SK-N-SH treated with all-trans-retinoic acid at 6 μM for 48 hours (cell line): ENCODE results near the gene RALGPS1.

Experiments used
- ATAC-seq: fragments of 200-7000 bp; cut with Tn5 transposase; 3 replicates; pipeline ENCODE4 v1.9.1; 2020; ENCODE audit warnings: mild to moderate bottlenecking, moderate library complexity
- ARNTL ChIP-seq: fragments of 450-650 bp; formaldehyde crosslinking; IDR thresholded peaks from 2 replicates; pipeline ENCODE4 v1.5.0; 2020; ENCODE audit warnings: low read depth, mild to moderate bottlenecking, moderate library complexity, borderline replicate concordance
- BACH2 ChIP-seq: fragments of 250-450 bp; sonication (Bioruptor Pico); IDR thresholded peaks from 2 replicates; pipeline ENCODE4 v1.9.0; 2021; ENCODE audit warnings: mild to moderate bottlenecking, borderline replicate concordance
- ESRRG ChIP-seq: fragments of 250-450 bp; sonication (Bioruptor Pico); IDR thresholded peaks from 2 replicates; pipeline ENCODE4 v1.6.1; 2021; ENCODE audit warnings: mild to moderate bottlenecking
- GLIS3 ChIP-seq: fragments of 250-450 bp; sonication (Bioruptor Pico); IDR thresholded peaks from 2 replicates; pipeline ENCODE4 v1.5.0; 2020; ENCODE audit warnings: mild to moderate bottlenecking, moderate library complexity
- ISL1 ChIP-seq: fragments of 250-450 bp; sonication (Bioruptor Pico); IDR thresholded peaks from 2 replicates; pipeline ENCODE4 v2.1.2; 2022; ENCODE audit warnings: mild to moderate bottlenecking, moderate library complexity
- PPARA ChIP-seq: fragments of 250-450 bp; sonication (Bioruptor Pico); IDR thresholded peaks from 2 replicates; pipeline ENCODE4 v1.5.0; 2020; ENCODE audit warnings: mild to moderate bottlenecking, borderline replicate concordance
- RARB ChIP-seq: fragments of 250-450 bp; sonication (Bioruptor Pico); IDR thresholded peaks from 2 replicates; pipeline ENCODE4 v1.8.0; 2021; ENCODE audit warnings: mild to moderate bottlenecking, moderate library complexity
- SNAI2 ChIP-seq: fragments of 250-450 bp; sonication (Bioruptor Pico); IDR thresholded peaks from 2 replicates; pipeline ENCODE4 v1.5.0; 2020; ENCODE audit warnings: mild to moderate bottlenecking, moderate library complexity
- TCF4 ChIP-seq: fragments of 250-450 bp; sonication (Bioruptor Pico); IDR thresholded peaks from 2 replicates; pipeline ENCODE4 v1.8.0; 2021; ENCODE audit warnings: mild to moderate bottlenecking, moderate library complexity, borderline replicate concordance
- ZC3H10 ChIP-seq: fragments of 250-450 bp; sonication (Bioruptor Pico); IDR thresholded peaks from 2 replicates; pipeline ENCODE4 v1.5.1; 2021; ENCODE audit warnings: mild to moderate bottlenecking, moderate library complexity
- ZFP30 ChIP-seq: fragments of 450-650 bp; formaldehyde crosslinking; IDR thresholded peaks from 2 replicates; pipeline ENCODE4 v1.5.0; 2022; ENCODE audit warnings: mild to moderate bottlenecking, moderate library complexity
- ZNF565 ChIP-seq: fragments of 450-650 bp; formaldehyde crosslinking; conservative IDR thresholded peaks from 2 replicates; pipeline ENCODE4 v1.5.0; 2020; ENCODE audit warnings: low read depth, mild to moderate bottlenecking, moderate library complexity
- ZNF70 ChIP-seq: fragments of 450-650 bp; formaldehyde crosslinking; IDR thresholded peaks from 2 replicates; pipeline ENCODE4 v1.5.0; 2020; ENCODE audit warnings: mild to moderate bottlenecking, moderate library complexity
- ZNF8 ChIP-seq: fragments of 450-650 bp; formaldehyde crosslinking; IDR thresholded peaks from 2 replicates; pipeline ENCODE4 v1.5.0; 2020; ENCODE audit warnings: mild to moderate bottlenecking, moderate library complexity
- TF ChIP-seq, protein P1 (sequence below): fragments of 250-450 bp; sonication (Bioruptor Pico); IDR thresholded peaks from 2 replicates; pipeline ENCODE4 v1.8.0; 2020; ENCODE audit warnings: mild to moderate bottlenecking, moderate library complexity, borderline replicate concordance
- TF ChIP-seq, protein P2 (sequence below): fragments of 250-450 bp; sonication (Bioruptor Pico); IDR thresholded peaks from 2 replicates; pipeline ENCODE4 v1.5.0; 2020; ENCODE audit warnings: mild to moderate bottlenecking, moderate library complexity
- TF ChIP-seq, protein P3 (sequence below): fragments of 250-450 bp; sonication (Bioruptor Pico); IDR thresholded peaks from 2 replicates; pipeline ENCODE4 v1.5.1; 2021; ENCODE audit warnings: mild to moderate bottlenecking, moderate library complexity

Gene RALGPS1

DNA sequence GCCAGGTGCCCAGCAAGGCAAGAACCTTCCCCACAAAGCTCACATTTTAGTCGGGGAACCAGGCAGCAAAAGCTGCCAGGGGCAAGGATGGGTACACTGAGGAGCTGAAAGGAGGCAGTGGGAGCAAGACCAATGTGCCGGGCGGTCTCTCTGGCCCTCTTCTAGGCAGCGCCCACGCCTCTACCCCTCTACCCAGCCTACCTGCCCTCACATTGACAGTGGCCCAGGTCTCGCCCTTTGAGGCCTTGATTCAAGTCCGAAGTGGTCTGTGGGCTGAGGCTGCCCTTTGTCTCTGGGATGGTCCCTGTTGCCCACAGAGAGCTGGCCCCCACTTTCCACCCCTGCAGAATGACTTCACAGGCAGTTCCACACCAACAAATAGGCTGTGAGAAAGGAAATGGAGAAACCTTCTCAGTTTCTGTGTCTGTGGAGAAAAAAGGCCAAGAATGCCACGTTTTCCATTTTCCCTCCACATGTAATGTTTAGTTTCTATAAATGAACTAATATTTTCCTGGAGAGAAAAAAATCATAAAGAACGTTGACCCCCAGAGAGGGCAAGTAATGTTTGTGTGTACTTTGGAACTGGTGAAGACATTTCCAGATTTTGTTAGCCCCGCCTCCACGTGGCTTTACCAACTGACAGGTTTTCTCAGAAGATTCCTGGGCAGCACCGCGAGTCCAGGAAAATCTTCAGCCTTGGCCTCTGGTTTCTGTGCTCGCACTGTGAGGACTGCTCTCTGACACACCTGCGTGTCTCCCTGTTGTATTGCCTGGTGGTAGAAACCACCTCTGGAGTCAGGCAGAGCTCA lies 265.3 kb downstream of the RALGPS1 start (continued):
- TF ChIP-seq, protein P1, sequence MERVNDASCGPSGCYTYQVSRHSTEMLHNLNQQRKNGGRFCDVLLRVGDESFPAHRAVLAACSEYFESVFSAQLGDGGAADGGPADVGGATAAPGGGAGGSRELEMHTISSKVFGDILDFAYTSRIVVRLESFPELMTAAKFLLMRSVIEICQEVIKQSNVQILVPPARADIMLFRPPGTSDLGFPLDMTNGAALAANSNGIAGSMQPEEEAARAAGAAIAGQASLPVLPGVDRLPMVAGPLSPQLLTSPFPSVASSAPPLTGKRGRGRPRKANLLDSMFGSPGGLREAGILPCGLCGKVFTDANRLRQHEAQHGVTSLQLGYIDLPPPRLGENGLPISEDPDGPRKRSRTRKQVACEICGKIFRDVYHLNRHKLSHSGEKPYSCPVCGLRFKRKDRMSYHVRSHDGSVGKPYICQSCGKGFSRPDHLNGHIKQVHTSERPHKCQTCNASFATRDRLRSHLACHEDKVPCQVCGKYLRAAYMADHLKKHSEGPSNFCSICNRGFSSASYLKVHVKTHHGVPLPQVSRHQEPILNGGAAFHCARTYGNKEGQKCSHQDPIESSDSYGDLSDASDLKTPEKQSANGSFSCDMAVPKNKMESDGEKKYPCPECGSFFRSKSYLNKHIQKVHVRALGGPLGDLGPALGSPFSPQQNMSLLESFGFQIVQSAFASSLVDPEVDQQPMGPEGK (CRISPR knock-in tag) = no peak
- TF ChIP-seq ZNF8 (CRISPR knock-in tag) = no peak
- TF ChIP-seq ZC3H10 (CRISPR knock-in tag) = no peak
- no peak for TF ChIP-seq BACH2 (CRISPR knock-in tag)
- no peak for TF ChIP-seq ZFP30
- TF ChIP-seq, protein P2, sequence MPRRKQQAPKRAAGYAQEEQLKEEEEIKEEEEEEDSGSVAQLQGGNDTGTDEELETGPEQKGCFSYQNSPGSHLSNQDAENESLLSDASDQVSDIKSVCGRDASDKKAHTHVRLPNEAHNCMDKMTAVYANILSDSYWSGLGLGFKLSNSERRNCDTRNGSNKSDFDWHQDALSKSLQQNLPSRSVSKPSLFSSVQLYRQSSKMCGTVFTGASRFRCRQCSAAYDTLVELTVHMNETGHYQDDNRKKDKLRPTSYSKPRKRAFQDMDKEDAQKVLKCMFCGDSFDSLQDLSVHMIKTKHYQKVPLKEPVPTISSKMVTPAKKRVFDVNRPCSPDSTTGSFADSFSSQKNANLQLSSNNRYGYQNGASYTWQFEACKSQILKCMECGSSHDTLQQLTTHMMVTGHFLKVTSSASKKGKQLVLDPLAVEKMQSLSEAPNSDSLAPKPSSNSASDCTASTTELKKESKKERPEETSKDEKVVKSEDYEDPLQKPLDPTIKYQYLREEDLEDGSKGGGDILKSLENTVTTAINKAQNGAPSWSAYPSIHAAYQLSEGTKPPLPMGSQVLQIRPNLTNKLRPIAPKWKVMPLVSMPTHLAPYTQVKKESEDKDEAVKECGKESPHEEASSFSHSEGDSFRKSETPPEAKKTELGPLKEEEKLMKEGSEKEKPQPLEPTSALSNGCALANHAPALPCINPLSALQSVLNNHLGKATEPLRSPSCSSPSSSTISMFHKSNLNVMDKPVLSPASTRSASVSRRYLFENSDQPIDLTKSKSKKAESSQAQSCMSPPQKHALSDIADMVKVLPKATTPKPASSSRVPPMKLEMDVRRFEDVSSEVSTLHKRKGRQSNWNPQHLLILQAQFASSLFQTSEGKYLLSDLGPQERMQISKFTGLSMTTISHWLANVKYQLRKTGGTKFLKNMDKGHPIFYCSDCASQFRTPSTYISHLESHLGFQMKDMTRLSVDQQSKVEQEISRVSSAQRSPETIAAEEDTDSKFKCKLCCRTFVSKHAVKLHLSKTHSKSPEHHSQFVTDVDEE (CRISPR knock-in tag) = no peak
- no peak for TF ChIP-seq SNAI2 (CRISPR knock-in tag)
- no peak for TF ChIP-seq PPARA (CRISPR knock-in tag)
- TF ChIP-seq RARB (CRISPR knock-in tag) = no peak
- no peak for TF ChIP-seq GLIS3 (CRISPR knock-in tag)
- TF ChIP-seq ISL1 (CRISPR knock-in tag) = no peak
- TF ChIP-seq, all 23 proteins: peak for 0

DNA sequence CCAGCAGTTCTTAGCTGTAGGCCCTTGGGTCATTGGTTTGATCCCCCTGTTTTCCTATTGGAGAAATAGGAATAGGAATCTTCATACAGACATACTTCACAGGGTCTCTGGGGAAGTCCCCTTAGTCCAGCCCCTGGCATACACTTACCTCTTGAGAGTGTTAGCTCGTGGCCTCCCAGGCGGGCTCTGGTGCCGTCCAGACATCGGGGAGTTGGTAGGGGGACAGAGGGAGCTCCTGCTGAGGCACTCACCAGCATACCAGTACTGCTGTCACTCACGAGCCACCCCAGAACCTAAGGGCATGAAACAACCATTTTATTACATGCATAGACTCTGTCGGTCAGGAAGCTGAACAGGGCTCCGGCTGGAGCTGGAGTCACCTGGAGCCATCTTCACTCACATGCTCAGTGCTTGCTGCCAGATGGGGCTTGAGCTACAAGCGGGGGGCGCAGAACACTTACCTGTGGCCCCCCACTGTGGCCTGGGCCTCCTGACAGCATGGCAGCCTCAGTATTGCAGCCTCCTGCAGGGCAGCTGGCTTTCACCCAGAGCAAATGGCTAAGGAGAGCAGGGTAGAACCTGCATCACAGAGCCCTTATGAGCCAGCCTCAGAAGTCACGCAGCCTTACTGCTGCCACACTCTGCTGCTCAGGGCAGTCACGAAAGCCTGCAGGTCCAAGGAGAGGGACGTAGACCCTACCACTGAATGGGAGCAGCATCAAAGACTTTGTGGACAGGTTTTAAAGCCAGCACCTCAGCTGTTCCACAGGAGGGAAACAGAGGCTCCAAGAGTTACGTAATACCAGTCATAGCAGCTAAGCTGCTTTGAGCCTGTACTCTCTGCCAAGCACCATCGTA lies 266.1 kb downstream of the RALGPS1 start:
- no peak for TF ChIP-seq TCF4 (CRISPR knock-in tag)
- TF ChIP-seq, protein P3, sequence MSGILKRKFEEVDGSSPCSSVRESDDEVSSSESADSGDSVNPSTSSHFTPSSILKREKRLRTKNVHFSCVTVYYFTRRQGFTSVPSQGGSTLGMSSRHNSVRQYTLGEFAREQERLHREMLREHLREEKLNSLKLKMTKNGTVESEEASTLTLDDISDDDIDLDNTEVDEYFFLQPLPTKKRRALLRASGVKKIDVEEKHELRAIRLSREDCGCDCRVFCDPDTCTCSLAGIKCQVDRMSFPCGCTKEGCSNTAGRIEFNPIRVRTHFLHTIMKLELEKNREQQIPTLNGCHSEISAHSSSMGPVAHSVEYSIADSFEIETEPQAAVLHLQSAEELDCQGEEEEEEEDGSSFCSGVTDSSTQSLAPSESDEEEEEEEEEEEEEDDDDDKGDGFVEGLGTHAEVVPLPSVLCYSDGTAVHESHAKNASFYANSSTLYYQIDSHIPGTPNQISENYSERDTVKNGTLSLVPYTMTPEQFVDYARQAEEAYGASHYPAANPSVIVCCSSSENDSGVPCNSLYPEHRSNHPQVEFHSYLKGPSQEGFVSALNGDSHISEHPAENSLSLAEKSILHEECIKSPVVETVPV (CRISPR knock-in tag) = no peak
- TF ChIP-seq, protein P1 (CRISPR knock-in tag) = no peak
- TF ChIP-seq SNAI2 (CRISPR knock-in tag) = no peak
- no peak for TF ChIP-seq ZNF70 (CRISPR knock-in tag)
- no peak for TF ChIP-seq PPARA (CRISPR knock-in tag)
- TF ChIP-seq, protein P2 (CRISPR knock-in tag) = no peak
- TF ChIP-seq ARNTL = no peak
- no peak for TF ChIP-seq ESRRG (CRISPR knock-in tag)
- ATAC-seq = no peak

DNA sequence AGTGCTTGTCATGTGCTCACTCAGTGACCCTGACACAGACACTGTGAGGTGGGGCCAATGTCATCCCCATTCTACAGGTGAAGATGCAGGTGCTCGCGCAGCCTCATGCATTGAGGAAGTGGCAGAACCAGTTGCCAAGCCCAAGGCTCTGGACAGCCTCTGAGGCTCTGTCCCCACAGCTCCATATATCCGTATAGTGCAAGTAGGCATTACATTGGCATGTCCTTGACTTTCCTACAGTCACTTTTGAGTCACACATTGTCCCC lies 266.7 kb downstream of the RALGPS1 start:
- no peak for ATAC-seq
- TF ChIP-seq, protein P2 (CRISPR knock-in tag) = no peak
- no peak for TF ChIP-seq GLIS3 (CRISPR knock-in tag)
- TF ChIP-seq, protein P3 (CRISPR knock-in tag) = no peak
- no peak for TF ChIP-seq ESRRG (CRISPR knock-in tag)
- TF ChIP-seq ZNF565 (CRISPR knock-in tag) = no peak
